OCI-LY3 (cell line): ENCODE results near the gene RXRA.

Experiments
- EZH2phosphoT487 ChIP-seq: fragments of 200-600 bp; shearing (Covaris generic); IDR thresholded peaks from 2 replicates; pipeline ENCODE4 v1.6.1; 2018; ENCODE audit warnings: antibody characterized with exemption, mixed run types, low read depth
- TF ChIP-seq, protein P1 (sequence below): fragments of 200-600, 300-600 bp; sonication (generic); IDR thresholded peaks from 2 replicates; pipeline ENCODE4 v1.5.1; 2014; ENCODE audit warnings: antibody characterized with exemption, low read length, low read depth

DNA sequence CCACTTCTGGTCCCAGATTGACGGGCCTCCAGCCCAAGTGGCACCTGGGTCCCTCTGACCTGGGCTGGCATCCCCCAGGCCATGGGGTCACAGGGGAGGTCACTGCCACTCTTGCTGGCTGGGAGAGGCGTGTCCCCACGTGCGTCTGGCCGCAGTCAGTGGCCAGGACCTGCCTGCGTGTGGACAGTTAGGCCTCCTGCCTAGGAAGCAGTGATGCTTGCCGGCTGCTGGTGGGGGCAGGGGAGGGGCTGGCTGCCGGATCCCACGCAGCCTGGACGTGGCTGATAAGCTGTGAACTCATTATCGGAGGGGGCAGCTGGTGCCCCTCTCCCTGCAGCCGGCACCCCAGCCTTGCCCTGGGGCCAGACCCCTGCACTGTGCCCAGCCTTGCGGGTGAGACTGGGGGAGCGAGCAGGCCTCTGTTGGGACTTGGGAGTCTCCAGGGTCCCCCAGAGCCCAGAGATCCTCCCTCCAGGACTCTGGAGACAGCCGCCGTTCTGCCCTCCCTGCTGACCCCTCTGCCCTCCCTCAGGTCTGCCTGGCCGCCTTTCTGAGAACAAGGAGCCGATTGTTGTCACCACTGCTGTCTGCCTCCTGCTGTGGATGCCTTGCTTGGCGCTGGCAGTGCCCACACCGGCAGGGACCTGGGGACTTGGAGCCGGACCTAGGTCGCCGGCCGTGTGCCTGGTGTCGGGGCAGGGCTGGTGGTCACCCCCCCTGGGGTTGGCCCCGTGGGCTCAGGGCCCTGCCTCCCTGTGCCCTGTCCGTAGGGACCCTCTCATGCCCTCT lies 12.3 kb downstream of the RXRA start:
- TF ChIP-seq, protein P1, sequence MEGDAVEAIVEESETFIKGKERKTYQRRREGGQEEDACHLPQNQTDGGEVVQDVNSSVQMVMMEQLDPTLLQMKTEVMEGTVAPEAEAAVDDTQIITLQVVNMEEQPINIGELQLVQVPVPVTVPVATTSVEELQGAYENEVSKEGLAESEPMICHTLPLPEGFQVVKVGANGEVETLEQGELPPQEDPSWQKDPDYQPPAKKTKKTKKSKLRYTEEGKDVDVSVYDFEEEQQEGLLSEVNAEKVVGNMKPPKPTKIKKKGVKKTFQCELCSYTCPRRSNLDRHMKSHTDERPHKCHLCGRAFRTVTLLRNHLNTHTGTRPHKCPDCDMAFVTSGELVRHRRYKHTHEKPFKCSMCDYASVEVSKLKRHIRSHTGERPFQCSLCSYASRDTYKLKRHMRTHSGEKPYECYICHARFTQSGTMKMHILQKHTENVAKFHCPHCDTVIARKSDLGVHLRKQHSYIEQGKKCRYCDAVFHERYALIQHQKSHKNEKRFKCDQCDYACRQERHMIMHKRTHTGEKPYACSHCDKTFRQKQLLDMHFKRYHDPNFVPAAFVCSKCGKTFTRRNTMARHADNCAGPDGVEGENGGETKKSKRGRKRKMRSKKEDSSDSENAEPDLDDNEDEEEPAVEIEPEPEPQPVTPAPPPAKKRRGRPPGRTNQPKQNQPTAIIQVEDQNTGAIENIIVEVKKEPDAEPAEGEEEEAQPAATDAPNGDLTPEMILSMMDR: no peak
- no peak for TF ChIP-seq EZH2phosphoT487
